GM12892 (cell line): Measurements from ENCODE around the gene ANKS1B.

ENCODE experiments used
- POLR2A ChIP-seq: IDR thresholded peaks from 2 replicates; pipeline ENCODE4 v1.6.1; 2011; ENCODE audit warnings: low read depth, low read length, control low read depth
- POLR2AphosphoS5 ChIP-seq: IDR thresholded peaks from 2 replicates; pipeline ENCODE4 v1.6.1; 2011; ENCODE audit warnings: low read depth, low read length, control low read depth

DNA sequence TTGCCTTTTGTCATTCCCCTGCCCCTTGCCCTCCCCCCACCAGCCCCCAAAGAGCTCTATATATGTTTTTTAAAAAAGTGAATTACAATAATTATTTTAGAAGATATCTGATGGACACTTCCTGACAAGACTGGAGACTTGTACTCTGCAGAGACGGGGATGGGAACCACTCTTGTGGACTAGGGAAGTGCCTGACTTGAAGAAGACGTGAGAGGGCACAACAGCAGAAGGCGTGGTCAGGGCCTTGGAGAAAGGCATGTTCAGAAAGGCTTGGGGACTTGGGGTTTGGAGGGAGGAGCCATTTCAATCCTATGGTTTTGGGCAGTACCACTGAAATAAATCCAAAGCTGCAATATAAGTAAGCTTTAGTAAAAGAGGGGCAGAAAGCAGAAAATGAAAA is 1184.9 kb downstream of the ANKS1B start:
- TF ChIP-seq POLR2AphosphoS5 (no peak), POLR2A (no peak)
